HEK293 (cell line): ENCODE measurements around the gene PRKCZ.

ENCODE experiments used
- CTCF ChIA-PET: fragments of 350-600 bp; formaldehyde crosslinking; extraction: SDS; loops from one replicate; lab custom pipeline; 2021; ENCODE audit warnings: antibody characterized with exemption; lab: Yijun Ruan, JAX
- POLR2A ChIA-PET: fragments of 300-600 bp; formaldehyde crosslinking; extraction: SDS; loops from one replicate; lab custom pipeline; 2020; ENCODE audit warnings: antibody characterized with exemption, inconsistent platforms; lab: Yijun Ruan, JAX
- H3K27ac ChIP-seq: fragments of 200-500 bp; sonication (Bioruptor generic); 2 replicates; pipeline ENCODE4 v1.5.1; 2014; ENCODE audit warnings: low read depth, low read length, control low read depth, inconsistent platforms; ENCODE audit errors: extremely low read depth
- H3K36me3 ChIP-seq, 2 experiments: fragments of 200-500 bp in 1 of 2; sonication (Bioruptor generic) in 1 of 2; 1 replicate in 1 of 2; 2 replicates in 1 of 2; pipeline ENCODE4 v1.5.1; 2014 to 2017; ENCODE audit warnings: inconsistent platforms in 2 of 2, low read length in 2 of 2; ENCODE audit not compliant: control insufficient read depth in 2 of 2, insufficient read depth in 1 of 2
- H3K4me1 ChIP-seq: fragments of 200-500 bp; sonication (Bioruptor generic); 2 replicates; pipeline ENCODE4 v1.5.1; 2014; ENCODE audit warnings: mild to moderate bottlenecking, low read length, inconsistent platforms; ENCODE audit not compliant: control insufficient read depth, insufficient read depth
- H3K4me3 ChIP-seq: 2 replicates; pipeline ENCODE4 v1.5.1; 2011; ENCODE audit warnings: low read depth, mild to moderate bottlenecking, control low read depth, low read length, moderate library complexity
- H3K9me3 ChIP-seq: fragments of 200-500 bp; sonication (Bioruptor generic); 2 replicates; pipeline ENCODE4 v1.5.1; 2014; ENCODE audit warnings: low read depth, low read length, inconsistent platforms; ENCODE audit not compliant: control insufficient read depth, insufficient read depth
- PRDM2 ChIP-seq: fragments of 450-650 bp; formaldehyde crosslinking; IDR thresholded peaks from 2 replicates; pipeline ENCODE4 v1.5.1; 2016; ENCODE audit warnings: missing biosample characterization, missing genetic modification characterization, borderline replicate concordance
- REPIN1 ChIP-seq: fragments of 450-650 bp; formaldehyde crosslinking; IDR thresholded peaks from 2 replicates; pipeline ENCODE4 v1.5.1; 2017; ENCODE audit warnings: missing biosample characterization, missing genetic modification characterization, low read depth
- SCRT2 ChIP-seq: fragments of 450-650 bp; formaldehyde crosslinking; IDR thresholded peaks from 2 replicates; pipeline ENCODE4 v1.5.1; 2016; ENCODE audit warnings: missing biosample characterization, missing genetic modification characterization
- SP2 ChIP-seq: fragments of 450-650 bp; formaldehyde crosslinking; IDR thresholded peaks from 2 replicates; pipeline ENCODE4 v1.5.1; 2016; ENCODE audit warnings: missing biosample characterization, missing genetic modification characterization
- ZIC2 ChIP-seq: fragments of 450-650 bp; formaldehyde crosslinking; IDR thresholded peaks from 2 replicates; pipeline ENCODE4 v1.5.1; 2016; ENCODE audit warnings: missing biosample characterization, missing genetic modification characterization
- ZNF416 ChIP-seq: fragments of 450-650 bp; formaldehyde crosslinking; IDR thresholded peaks from 2 replicates; pipeline ENCODE4 v1.5.1; 2016; ENCODE audit warnings: missing biosample characterization, missing genetic modification characterization
- ZNF488 ChIP-seq: fragments of 450-650 bp; formaldehyde crosslinking; IDR thresholded peaks from 2 replicates; pipeline ENCODE4 v1.5.1; 2016; ENCODE audit warnings: missing biosample characterization, missing genetic modification characterization
- ZNF558 ChIP-seq: fragments of 450-650 bp; formaldehyde crosslinking; IDR thresholded peaks from 2 replicates; pipeline ENCODE4 v1.5.1; 2016; ENCODE audit warnings: missing biosample characterization, missing genetic modification characterization
- ZNF768 ChIP-seq: fragments of 450-650 bp; formaldehyde crosslinking; IDR thresholded peaks from 2 replicates; pipeline ENCODE4 v1.5.1; 2018; ENCODE audit warnings: missing biosample characterization, mild to moderate bottlenecking, missing genetic modification characterization
- ZNF777 ChIP-seq: fragments of 450-650 bp; formaldehyde crosslinking; IDR thresholded peaks from 2 replicates; pipeline ENCODE4 v1.5.1; 2017; ENCODE audit warnings: missing biosample characterization, missing genetic modification characterization, borderline replicate concordance
- TF ChIP-seq, protein P1 (sequence below): fragments of 450-650 bp; formaldehyde crosslinking; IDR thresholded peaks from 2 replicates; pipeline ENCODE4 v1.5.1; 2016; ENCODE audit warnings: missing biosample characterization, missing genetic modification characterization
- TF ChIP-seq, protein P2 (sequence below): fragments of 450-650 bp; formaldehyde crosslinking; conservative IDR thresholded peaks from 2 replicates; pipeline ENCODE4 v1.5.1; 2016; ENCODE audit warnings: low read depth, missing biosample characterization, missing genetic modification characterization

Gene PRKCZ

DNA sequence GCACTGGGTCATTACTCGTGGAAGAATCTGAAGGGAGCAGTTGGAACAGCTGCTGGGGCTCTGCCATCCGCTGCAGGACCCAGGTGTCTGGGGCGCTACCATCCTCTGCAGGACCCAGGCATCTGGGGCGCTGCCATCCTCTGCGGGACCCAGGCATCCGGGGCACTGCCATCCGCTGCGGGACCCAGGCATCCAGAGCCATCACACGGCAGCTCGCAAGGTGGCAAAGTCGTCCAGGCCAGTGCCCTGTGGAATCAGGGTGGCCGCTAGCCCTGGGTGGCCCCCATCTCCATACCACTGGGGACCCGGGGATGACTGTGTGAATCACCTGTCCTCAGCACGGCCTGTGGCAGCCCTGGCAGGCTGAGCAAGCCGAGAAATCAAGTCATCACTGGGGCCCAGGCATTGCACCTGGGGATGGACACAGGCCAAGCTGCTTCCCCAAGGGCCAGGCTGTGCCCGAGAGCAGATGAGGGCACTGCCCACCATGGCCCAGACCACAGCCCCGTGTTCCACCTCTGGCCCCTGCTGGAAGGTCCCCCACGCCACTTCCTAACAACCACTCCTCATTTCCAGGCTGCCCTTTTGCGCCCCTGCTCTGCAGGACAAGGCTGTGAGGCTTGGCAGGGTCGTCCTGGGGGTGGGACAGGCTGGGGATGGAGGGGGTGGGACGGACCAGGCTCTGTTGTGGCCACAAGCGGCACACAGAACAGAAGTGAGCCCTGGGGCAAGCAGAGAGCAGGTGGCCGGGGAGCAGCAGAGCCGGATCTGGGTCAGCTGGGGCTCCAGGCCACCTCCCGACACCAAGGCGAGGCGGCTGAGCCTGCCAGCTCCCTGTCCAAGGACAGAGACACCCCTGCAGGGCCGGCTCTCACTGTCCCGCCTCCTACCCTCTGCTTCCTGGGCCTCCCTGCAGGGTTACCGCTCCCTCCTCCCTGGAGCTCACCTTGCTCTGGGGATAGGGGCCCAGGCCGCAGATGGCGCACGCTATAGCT lies 18.4 kb upstream of the PRKCZ start:
- H3K4me1 ChIP-seq, result no peaks in the 10 kb centered on the region
- CTCF ChIA-PET, result interaction anchor here (4.1 kb wide), 1 partner anchor 14 kb away, joined by 35 read pairs; no protein-coding TSS in a partner anchor

More for the DNA sequence above, 18.4 kb upstream of the PRKCZ start:
- Histone ChIP-seq H3K9me3 (no peaks in the 10 kb centered on the region), H3K27ac (no peak overlapping the region), H3K4me3 (no peak overlapping the region), H3K36me3 (no peaks in the 10 kb centered on the region)
- POLR2A ChIA-PET, result no interaction called here
- TF ChIP-seq ZIC2, result peak; percentile 55
- TF ChIP-seq REPIN1 (tag by site-specific recombination), result no peak
- no peak for TF ChIP-seq ZNF488 (tag by site-specific recombination)
- no peak for TF ChIP-seq PRDM2
- no peak for TF ChIP-seq ZNF777 (tag by site-specific recombination)
- TF ChIP-seq ZNF416 (tag by site-specific recombination), result no peak
- TF ChIP-seq, protein P1, sequence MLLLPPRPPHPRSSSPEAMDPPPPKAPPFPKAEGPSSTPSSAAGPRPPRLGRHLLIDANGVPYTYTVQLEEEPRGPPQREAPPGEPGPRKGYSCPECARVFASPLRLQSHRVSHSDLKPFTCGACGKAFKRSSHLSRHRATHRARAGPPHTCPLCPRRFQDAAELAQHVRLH (tag by site-specific recombination), result no peak
- TF ChIP-seq ZNF558, result no peak
- no peak for TF ChIP-seq SCRT2 (tag by site-specific recombination)
- TF ChIP-seq, protein P2, sequence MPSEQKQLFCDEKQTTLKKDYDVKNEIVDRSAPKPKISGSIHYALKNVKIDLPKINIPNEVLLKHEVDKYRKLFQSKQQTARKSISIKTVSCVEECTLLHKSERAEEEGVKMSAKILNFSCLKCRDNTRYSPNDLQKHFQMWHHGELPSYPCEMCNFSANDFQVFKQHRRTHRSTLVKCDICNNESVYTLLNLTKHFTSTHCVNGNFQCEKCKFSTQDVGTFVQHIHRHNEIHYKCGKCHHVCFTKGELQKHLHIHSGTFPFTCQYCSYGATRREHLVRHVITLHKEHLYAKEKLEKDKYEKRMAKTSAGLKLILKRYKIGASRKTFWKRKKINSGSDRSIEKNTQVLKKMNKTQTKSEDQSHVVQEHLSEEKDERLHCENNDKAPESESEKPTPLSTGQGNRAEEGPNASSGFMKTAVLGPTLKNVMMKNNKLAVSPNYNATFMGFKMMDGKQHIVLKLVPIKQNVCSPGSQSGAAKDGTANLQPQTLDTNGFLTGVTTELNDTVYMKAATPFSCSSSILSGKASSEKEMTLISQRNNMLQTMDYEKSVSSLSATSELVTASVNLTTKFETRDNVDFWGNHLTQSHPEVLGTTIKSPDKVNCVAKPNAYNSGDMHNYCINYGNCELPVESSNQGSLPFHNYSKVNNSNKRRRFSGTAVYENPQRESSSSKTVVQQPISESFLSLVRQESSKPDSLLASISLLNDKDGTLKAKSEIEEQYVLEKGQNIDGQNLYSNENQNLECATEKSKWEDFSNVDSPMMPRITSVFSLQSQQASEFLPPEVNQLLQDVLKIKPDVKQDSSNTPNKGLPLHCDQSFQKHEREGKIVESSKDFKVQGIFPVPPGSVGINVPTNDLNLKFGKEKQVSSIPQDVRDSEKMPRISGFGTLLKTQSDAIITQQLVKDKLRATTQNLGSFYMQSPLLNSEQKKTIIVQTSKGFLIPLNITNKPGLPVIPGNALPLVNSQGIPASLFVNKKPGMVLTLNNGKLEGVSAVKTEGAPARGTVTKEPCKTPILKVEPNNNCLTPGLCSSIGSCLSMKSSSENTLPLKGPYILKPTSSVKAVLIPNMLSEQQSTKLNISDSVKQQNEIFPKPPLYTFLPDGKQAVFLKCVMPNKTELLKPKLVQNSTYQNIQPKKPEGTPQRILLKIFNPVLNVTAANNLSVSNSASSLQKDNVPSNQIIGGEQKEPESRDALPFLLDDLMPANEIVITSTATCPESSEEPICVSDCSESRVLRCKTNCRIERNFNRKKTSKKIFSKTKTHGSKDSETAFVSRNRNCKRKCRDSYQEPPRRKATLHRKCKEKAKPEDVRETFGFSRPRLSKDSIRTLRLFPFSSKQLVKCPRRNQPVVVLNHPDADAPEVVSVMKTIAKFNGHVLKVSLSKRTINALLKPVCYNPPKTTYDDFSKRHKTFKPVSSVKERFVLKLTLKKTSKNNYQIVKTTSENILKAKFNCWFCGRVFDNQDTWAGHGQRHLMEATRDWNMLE (tag by site-specific recombination), result no peak
- no peak for TF ChIP-seq ZNF768 (tag by site-specific recombination)
- TF ChIP-seq SP2, result peak; percentile 24; the same call in 1 of the 2 replicates
